ENCODE data around the gene PDGFA. TPM values are rescaled to one million over a fixed set of nuclear protein-coding genes. Genes with fewer than 3 reads are reported as not detected.

PDGFA gene
- total RNA-seq, 2 experiments from 2014 or later: 16.7 to 18.8 TPM

DNA sequence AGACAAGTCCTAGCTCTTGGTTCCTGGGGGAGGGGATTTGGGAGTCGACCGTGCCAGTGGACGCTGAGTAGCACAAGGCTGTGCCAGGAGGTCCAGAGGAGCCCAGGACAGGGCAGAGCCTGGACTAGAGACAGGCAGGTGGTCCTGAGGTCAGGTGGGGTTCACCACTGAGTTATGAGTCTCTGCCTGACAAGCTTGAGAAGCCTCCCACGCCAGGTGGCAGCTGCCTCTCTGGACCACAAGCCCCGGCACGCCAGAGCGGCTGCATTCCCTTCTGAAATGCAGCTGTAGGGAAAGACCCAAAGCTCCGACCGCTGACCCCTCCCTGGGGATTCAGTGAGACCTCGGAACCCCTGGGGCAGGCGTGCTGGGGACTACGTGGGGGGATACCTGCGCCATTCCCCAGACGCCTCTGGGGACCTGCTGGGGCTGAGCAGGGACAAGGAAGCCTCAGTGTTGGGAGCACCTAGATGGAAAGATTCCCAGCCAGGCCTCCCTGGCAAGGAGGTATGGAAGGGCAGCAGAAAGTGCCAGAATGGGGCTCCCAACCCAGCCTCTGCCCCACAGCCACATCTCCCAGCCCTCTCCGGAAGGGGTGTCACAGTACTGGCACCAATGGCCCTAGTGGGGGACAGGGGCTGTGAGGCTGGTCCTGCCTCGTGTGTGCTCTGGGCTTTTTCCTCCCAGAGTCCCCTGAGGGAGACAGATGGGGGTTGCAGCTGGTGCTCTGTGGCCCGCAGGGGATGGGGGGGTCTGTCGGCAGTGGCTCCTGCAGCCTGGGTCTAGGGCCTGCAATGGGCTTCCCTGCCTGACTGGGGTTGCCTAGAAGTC lies 29.0 kb downstream of the PDGFA start:
- TF ChIP-seq, protein P1, sequence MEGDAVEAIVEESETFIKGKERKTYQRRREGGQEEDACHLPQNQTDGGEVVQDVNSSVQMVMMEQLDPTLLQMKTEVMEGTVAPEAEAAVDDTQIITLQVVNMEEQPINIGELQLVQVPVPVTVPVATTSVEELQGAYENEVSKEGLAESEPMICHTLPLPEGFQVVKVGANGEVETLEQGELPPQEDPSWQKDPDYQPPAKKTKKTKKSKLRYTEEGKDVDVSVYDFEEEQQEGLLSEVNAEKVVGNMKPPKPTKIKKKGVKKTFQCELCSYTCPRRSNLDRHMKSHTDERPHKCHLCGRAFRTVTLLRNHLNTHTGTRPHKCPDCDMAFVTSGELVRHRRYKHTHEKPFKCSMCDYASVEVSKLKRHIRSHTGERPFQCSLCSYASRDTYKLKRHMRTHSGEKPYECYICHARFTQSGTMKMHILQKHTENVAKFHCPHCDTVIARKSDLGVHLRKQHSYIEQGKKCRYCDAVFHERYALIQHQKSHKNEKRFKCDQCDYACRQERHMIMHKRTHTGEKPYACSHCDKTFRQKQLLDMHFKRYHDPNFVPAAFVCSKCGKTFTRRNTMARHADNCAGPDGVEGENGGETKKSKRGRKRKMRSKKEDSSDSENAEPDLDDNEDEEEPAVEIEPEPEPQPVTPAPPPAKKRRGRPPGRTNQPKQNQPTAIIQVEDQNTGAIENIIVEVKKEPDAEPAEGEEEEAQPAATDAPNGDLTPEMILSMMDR (IDR thresholded peaks at IDR 0.05): no peak
- H3K27me3 Mint-ChIP-seq: peaks cover 5% of the 10 kb centered on the region
- no peaks in the 10 kb centered on the region for H3K9me3 Mint-ChIP-seq
- no peaks in the 10 kb centered on the region for H3K36me3 Mint-ChIP-seq (ENCODE audit: low read depth)
- H3K4me3 Mint-ChIP-seq: no peak overlapping the region
- intact Hi-C loops (cut with micrococcal nuclease): no loop called here
- no peak overlapping the region for H3K27ac Mint-ChIP-seq
- DNase-seq (no peak), ATAC-seq (no peak)
- CTCF ChIA-PET: no interaction called here
- H3K4me1 Mint-ChIP-seq (ENCODE audit: low read depth): no peaks in the 10 kb centered on the region
- POLR2A ChIA-PET: no interaction called here

DNA sequence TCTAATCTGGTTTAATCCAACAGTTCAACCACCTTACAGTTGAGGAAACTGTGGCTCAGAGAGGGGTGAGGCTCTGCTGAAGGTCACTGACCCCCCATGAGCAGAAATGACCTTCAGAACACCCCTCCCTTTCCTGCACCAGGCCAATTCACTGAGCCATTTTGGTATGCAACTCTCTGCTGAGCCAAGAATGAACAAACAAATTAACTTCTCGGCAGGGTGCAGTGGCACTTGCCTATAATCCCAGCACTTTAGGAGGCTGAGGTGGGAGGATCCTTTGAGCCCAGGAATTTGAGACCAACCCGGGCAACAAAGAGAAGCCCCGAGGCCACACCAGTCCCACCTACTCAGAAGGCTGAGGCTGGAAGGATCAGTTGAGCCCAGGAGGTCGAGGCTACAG lies 29.8 kb downstream of the PDGFA start:
- no peak overlapping the region for H3K4me3 Mint-ChIP-seq
- CTCF ChIA-PET: interaction anchor here (1.0 kb wide), 1 partner anchor 69 kb away, joined by 3 read pairs; no protein-coding TSS in a partner anchor

DNA sequence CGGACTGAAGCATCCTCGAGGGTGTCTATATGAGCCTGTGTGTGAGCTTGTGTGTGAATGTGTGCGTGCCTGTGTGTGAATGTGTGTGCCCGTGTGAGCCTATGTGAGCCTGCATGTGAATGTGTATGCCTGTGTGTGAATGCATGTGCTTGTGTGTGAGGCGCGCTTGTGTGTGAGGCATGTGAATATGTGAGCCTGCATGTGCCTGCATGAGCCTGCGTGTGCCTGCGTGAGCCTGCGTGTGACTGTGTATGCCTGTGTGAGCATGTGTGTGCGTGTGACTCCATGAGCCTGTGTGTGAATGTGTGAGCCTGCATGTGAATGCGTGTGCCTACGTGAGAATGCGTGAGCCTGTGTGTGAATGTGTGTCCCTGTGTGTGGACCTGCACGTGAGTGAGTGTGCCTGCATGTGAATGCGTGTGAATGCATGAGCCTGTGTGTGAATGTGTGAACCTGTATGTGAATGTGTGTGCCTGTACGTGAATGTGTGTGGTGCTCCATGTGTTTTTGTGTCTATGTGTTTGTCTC lies 33.4 kb downstream of the PDGFA start:
- ChIA-PET CTCF (no interaction called here), POLR2A (no interaction called here)
- DNase-seq (no peak), ATAC-seq (no peak)
- Mint-ChIP-seq H3K27ac (no peak overlapping the region), H3K27me3 (peaks cover 6% of the 10 kb centered on the region), H3K4me1 (ENCODE audit: low read depth) (no peaks in the 10 kb centered on the region), H3K36me3 (ENCODE audit: low read depth) (no peaks in the 10 kb centered on the region), H3K9me3 (no peaks in the 10 kb centered on the region), H3K4me3 (no peak overlapping the region)
- TF ChIP-seq, protein P1 (IDR thresholded peaks at IDR 0.05): no peak
- intact Hi-C loops (cut with micrococcal nuclease): no loop called here

More for the DNA sequence above, 29.8 kb downstream of the PDGFA start:
- no peak for ATAC-seq
- H3K27me3 Mint-ChIP-seq: peaks cover 5% of the 10 kb centered on the region
- POLR2A ChIA-PET: no interaction called here
- DNase-seq: no peak
- intact Hi-C loops (cut with micrococcal nuclease): no loop called here
- TF ChIP-seq, protein P1 (IDR thresholded peaks at IDR 0.05): no peak
- H3K9me3 Mint-ChIP-seq: no peaks in the 10 kb centered on the region
- no peak overlapping the region for H3K27ac Mint-ChIP-seq
- no peaks in the 10 kb centered on the region for H3K36me3 Mint-ChIP-seq (ENCODE audit: low read depth)
- H3K4me1 Mint-ChIP-seq (ENCODE audit: low read depth): no peaks in the 10 kb centered on the region

DNA sequence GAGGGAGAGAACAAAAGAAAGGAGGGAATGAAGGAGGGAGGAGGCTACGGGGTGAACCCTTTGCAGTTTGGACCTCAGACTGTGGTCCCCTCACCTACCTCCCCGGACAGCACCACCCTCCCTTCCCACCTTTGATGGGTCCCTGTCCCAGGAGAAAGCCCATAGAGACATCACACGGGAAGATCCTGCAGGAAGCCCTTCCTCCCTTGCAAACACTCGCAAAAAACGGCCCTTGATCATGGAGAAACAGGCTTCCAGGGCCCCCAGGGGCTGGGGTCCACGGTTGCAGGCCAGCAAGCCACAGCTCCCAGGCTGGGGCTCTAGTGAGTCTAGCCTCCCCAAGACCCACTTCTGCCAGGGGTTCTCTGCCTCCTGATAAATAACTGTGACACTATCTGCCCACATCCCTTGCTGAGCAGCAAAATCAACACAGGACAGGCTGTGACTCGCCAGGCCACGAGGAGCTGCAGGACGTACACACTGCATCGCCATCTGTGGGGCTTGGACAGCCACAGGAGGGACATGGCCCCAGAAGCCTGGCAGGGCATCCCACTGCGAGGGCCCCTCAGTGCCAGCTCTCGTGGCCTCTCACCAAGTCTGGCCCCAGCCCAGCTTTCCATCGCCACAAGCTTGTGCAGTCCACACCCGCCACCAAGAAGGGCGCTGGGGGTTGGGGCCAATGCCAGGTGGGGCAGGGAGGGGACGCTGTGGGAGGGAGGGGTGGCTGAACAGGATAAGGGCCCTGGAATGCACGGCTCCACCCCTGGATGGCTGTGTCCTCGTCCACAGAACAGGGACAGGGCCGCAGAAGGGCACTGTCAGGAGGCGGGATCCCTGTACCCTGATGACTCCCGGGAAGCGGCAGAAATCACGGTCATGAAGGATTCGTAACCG lies 34.2 kb downstream of the PDGFA start:
- Mint-ChIP-seq H3K27me3 (peaks cover 6% of the 10 kb centered on the region), H3K4me3 (no peak overlapping the region), H3K27ac (no peak overlapping the region), H3K4me1 (ENCODE audit: low read depth) (no peaks in the 10 kb centered on the region), H3K9me3 (no peaks in the 10 kb centered on the region), H3K36me3 (ENCODE audit: low read depth) (no peaks in the 10 kb centered on the region)
- no peak for DNase-seq
- POLR2A ChIA-PET: no interaction called here
- ATAC-seq: no peak
- CTCF ChIA-PET: no interaction called here
- TF ChIP-seq, protein P1 (IDR thresholded peaks at IDR 0.05): no peak
- intact Hi-C loops (cut with micrococcal nuclease): no loop called here

All from activated CD8-positive, alpha-beta T cell treated with anti-CD3 and anti-CD28 coated beads for 36 hours (primary cell).